ENCODE measurements around the gene ILF2.
"Not testable (repeated sequence)": the region's sequence is repeated elsewhere in the genome, so short reads cannot be mapped to it uniquely, and the experiment has no call there.

Gene ILF2

DNA sequence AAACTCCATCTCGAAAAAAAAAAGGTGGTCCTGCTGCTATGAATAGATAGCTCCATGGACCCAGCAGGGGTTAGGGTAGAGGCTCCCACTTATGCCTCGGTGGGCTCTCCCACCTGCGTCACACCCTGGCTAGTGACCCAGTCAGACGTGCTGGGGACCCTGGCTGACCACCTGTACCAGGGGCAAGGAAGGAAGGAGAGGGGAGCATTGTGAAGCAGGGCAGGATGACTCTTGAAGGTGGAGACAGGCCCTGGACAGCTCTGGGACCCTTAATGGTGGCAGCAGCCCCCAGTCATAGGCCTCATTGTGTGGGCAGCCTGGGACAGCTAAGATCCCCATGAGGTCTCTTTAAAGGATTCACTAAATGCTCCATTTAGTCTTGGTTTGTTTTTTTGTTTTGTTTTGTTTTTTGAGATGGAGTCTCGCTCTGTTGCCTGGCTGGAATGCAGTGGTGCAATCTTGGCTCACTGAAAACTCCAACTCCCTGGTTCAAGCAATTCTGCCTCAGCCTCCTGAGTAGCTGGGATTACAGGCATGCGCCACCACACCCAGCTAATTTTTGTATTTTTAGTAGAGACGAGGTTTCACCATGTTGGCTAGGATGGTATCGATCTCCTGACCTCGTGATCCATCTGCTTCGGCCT, 22.7 kb downstream of the ILF2 start:
- DNase-seq (ENCODE audit: low spot score): no peak
- TF ChIP-seq, protein P1, sequence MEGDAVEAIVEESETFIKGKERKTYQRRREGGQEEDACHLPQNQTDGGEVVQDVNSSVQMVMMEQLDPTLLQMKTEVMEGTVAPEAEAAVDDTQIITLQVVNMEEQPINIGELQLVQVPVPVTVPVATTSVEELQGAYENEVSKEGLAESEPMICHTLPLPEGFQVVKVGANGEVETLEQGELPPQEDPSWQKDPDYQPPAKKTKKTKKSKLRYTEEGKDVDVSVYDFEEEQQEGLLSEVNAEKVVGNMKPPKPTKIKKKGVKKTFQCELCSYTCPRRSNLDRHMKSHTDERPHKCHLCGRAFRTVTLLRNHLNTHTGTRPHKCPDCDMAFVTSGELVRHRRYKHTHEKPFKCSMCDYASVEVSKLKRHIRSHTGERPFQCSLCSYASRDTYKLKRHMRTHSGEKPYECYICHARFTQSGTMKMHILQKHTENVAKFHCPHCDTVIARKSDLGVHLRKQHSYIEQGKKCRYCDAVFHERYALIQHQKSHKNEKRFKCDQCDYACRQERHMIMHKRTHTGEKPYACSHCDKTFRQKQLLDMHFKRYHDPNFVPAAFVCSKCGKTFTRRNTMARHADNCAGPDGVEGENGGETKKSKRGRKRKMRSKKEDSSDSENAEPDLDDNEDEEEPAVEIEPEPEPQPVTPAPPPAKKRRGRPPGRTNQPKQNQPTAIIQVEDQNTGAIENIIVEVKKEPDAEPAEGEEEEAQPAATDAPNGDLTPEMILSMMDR (IDR thresholded peaks at IDR 0.05): no peak
- Histone ChIP-seq H3K4me3 (no peak overlapping the region), H3K27ac (no peak overlapping the region)

- TF ChIP-seq, protein P1 (IDR thresholded peaks at IDR 0.05): no peak
- H3K27ac ChIP-seq: peak overlapping the region in 1 of 2 donors; percentile 67
- no peak for DNase-seq (ENCODE audit: low spot score)
- H3K4me3 ChIP-seq: no peak overlapping the region
Observed at GRCh38 chr1:153647346-153647714, 23.5 kb downstream of the ILF2 start.

DNA sequence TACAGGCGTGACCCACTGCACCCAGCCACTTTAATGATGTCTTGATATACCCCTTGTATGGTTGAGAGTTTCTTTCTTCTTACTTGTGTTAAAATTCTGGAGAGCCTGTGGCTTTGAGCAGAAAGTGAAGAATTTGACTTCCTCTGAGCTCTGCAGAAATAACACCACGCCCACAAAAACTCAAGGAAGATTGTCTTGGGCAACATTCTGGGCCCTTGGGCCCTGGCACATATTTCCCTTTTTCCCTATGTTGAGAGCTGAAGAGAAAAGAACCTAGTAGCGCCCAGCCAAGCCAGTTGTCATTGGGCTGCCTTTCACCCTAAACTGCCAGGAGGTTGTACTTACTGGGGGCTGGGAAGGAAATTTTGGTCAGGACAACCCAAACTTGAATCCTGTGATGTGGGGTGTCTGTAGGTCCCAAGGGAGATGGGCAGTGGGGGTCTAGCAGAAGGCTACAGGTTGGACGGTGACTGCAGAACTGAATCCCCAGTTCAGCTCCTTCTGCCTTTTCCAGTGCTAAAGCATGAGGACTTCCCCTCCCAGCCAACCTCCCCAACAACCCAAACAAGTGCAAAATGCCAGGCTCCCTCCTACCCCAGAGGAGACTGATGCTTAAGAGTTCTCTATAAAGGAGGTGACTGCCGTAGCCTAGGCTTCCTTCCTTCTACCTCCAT, 24.0 kb downstream of the ILF2 start:
- DNase-seq (ENCODE audit: low spot score): no peak
- Histone ChIP-seq H3K27ac (peak overlapping the region in 1 of 2 donors; percentile 67), H3K4me3 (no peak overlapping the region)
- TF ChIP-seq, protein P1 (IDR thresholded peaks at IDR 0.05): no peak

GRCh38 chr1:153643816-153644215, 27.0 kb downstream of the ILF2 start:
- no peak for DNase-seq (ENCODE audit: low spot score)
- Histone ChIP-seq H3K4me3 (no peak overlapping the region), H3K27ac (peak overlapping the region in 1 of 2 donors; percentile 8)
- TF ChIP-seq, protein P1 (IDR thresholded peaks at IDR 0.05): no peak

DNA sequence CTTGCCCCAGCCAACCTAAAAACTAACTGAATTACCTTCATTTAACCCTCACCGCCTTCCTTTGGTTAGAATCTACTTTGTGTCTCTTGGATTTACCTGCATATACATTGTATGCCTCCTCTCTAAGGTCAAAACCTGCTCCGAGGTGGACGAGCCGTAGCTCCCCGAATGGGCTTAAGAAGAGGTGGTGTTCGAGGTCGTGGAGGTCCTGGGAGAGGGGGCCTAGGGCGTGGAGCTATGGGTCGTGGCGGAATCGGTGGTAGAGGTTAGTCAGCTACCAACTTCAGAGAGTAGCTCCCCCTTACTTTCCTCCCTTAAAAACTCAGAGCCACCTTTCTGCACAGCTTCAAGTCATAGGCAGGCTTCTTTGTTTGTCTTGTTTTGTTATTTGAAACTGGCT, 27.7 kb downstream of the ILF2 start:
- TF ChIP-seq, protein P1 (IDR thresholded peaks at IDR 0.05): no peak
- DNase-seq (ENCODE audit: low spot score): no peak
- Histone ChIP-seq H3K4me3 (no peak overlapping the region), H3K27ac (no peak overlapping the region)

DNA sequence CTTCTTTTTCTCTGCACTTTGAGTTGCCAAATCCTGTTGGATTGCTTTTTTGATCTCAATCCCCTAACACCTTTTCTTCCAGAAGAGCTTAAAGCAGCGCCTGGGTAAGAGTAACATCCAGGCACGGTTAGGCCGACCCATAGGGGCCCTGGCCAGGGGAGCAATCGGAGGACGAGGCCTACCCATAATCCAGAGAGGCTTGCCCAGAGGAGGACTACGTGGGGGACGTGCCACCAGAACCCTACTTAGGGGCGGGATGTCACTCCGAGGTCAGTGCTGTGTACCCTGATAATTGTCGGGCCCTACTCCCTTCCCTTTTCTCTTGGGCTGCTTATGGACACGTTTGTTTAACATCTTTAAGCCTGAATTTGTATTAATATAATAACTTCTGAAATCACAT, 28.6 kb downstream of the ILF2 start:
- TF ChIP-seq, protein P1 (IDR thresholded peaks at IDR 0.05): no peak
- Histone ChIP-seq H3K27ac (no peak overlapping the region), H3K4me3 (no peak overlapping the region)

DNA sequence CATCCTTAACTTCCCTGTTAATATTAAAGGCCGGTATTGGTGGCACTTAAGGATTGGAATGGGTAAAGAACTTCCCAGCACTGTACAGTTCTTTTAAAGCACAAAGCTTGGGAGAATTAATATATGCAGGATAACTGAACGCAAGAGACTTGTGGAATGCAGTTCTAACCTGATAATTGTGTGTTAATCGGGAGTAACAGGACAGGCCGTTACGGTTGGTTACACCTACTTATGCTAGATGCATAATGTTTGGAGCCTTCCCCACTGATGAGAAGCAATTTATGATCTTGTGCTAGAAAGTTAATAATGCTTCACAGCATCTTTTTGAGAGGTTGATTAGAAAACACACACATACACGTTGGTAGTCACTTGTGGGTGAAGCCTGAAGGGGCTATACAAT, 29.9 kb downstream of the ILF2 start:
- no peak overlapping the region for H3K27ac ChIP-seq
- H3K4me3 ChIP-seq: no peak overlapping the region
- DNase-seq (ENCODE audit: low spot score): no peak
- TF ChIP-seq, protein P1 (IDR thresholded peaks at IDR 0.05): no peak

More for the DNA sequence above, 28.6 kb downstream of the ILF2 start:
- no peak for DNase-seq (ENCODE audit: low spot score)

GRCh38 chr1:153640213-153640612, 30.6 kb downstream of the ILF2 start:
- DNase-seq (ENCODE audit: low spot score); H3K4me3 ChIP-seq; H3K27ac ChIP-seq: not testable (repeated sequence)
